NCI-H2171 treated with DMSO at 0.1 percent for 48 hours (cell line): ENCODE measurements around the gene NTN3.
"Not testable (repeated sequence)": the region's sequence is repeated elsewhere in the genome, so short reads cannot be mapped to it uniquely, and the experiment has no call there.

ENCODE experiments used
- DNase-seq: peaks from one replicate; lab custom pipeline; 2025; lab: John Stamatoyannopoulos, UW

NTN3 gene

DNA sequence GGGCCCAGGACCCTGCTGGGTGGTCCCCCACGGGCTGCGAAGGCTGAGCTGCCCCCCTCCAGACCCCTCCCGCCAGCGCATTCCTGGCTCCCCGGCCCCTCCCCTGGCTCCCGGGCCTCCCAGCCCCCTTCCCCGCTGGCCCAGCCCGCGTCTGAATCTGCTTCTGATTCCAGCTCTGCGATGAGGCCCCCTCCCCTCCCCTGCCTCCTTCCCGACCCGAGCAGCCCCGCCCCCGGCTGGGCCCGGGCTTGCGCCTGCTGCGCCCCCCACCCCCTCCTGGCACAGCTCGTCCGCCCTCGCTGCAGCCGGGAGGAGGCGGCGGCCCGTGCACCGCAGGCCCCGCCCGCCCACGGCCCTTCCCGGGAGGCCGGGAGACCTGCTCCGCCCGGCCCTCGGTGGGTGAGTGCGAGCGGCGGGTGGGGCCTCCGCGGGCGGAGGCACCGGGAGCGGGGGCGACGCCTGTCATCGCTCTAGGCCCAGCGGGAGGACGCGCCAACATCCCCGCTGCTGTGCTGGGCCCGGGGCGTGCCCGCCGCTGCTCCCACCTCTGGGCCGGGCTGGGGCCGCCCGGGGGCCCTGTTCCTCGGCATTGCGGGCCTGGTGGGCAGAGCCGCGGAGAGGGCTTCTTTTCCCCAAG is at the start of gene NTN3:
Gene NTN3 (plus strand): TSS at position 282 of the 637 bp plus-strand sequence. CDS start 405 bp downstream, outside the sequence.
- peak; percentile 90 for DNase-seq

GRCh38 chr16:2422123-2422867 is 48.8 kb upstream of the NTN3 start:
- no peak for DNase-seq

- DNase-seq = no peak
These were observed 46.8 kb upstream of the NTN3 start for GRCh38 chr16:2424061-2425007.

GRCh38 chr16:2425008-2425518 is 46.0 kb upstream of the NTN3 start:
- peak; percentile 28 for DNase-seq

GRCh38 chr16:2425825-2426430 is 45.2 kb upstream of the NTN3 start:
- no peak for DNase-seq

DNA sequence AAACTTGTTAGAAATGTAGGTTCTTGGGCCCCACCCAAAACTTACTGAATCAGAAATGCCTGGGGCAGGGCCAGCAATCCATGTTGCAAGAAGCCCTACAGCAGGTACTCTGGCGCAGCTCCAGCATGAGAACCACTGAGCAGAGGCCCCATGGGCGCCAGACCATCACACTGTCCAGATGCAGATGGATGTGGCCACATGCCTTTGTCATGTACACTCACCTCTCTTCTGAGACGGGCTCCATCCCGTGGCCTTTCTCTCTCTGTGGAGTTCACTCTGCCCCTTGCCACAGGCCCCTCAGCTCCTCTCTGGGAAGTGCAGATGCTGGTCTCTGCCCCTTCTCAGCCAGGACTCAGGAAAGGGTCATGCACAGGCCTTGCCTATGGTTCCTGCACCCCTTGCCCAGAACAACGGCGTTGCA is 44.1 kb upstream of the NTN3 start:
- no peak for DNase-seq

GRCh38 chr16:2427526-2427925 is 43.6 kb upstream of the NTN3 start:
- no peak for DNase-seq

GRCh38 chr16:2428051-2428783 is 42.9 kb upstream of the NTN3 start:
- DNase-seq = peak; percentile 14

- DNase-seq = no peak
These were observed 42.4 kb upstream of the NTN3 start for GRCh38 chr16:2428784-2429033.

DNA sequence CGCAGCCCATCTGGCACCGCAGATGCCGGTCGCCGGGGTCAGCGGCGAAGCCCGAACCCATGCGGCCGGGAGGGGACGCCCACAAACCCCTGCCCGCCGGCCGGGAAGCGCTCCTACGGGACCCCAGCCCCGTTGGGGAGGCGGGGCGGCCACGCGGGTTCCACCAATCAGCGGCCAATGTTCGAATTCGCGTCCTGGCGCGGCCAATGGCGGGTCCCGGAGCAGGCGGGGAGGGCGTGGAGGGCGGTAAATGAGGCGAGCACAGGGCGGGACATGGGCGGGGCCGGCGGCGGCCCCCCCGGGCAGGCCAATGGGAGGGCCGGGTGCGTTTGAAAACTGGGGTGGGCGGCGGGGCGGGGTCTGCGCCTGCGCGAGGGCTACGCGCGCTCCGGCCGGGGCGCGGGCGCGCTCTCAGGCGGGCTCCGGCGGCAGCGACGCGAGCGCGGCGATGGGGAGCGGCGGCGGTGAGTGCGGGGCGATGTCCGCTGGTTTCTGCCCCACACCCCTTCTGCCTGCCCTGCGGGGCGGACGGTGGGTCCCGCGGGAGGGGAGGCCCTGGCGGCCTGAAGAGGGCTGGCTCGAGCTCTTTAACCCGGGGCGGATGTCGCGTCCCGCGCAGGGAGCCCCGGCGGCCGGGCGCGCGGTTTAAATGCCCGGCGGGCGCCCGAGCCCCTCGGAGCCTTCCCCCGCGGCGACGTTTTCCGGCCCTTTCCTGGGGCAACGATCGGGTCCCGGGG is 41.9 kb upstream of the NTN3 start, which contains the start of gene CCNF:
Gene CCNF (plus strand): TSS at position 414 of the 737 bp plus-strand sequence. CDS start 35 bp downstream, at position 449.
- DNase-seq = peak; percentile 93

DNA sequence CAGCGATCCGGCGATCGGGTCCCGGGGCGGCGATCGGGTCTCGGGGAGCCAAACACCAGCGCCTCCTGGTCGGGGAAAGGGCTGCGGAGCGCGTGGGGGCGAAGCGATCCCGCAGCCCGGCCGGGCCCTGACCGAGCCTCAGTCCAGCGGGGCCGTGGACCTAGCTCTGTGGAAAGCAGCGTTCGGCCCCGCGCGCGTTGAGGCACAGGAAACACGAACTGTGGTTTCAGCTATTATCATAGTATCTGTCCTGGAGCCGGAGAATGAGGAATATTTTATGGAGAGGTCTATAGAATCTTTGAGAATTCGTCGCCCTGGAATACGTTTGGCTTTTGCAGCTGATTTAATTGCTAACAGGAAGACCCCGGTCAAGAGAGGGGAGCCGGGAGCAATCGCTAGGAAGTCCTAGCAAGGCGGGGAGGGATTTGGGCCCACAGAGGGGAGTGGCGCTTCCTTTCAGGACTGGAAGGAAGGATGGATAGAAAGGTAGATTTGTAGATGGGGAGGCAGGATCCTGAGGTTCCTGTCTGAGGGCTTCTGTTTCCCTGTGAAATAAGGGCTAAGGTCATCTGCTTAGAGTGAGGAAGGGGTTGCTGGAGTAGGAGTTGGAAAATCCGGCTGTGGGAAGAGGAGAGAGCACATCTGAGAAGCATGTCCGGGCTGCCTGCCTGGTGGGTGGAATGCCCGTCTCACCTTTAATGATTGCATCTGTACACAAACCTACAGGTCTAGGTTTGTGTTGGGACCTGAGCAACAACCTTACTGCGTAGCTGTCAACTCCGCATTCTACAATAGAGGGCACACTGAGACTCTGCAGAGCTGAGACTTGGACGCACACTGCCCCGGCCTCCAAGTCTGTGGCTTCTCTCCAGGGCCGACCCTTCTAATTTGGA is 41.1 kb upstream of the NTN3 start:
- DNase-seq = no peak

DNA sequence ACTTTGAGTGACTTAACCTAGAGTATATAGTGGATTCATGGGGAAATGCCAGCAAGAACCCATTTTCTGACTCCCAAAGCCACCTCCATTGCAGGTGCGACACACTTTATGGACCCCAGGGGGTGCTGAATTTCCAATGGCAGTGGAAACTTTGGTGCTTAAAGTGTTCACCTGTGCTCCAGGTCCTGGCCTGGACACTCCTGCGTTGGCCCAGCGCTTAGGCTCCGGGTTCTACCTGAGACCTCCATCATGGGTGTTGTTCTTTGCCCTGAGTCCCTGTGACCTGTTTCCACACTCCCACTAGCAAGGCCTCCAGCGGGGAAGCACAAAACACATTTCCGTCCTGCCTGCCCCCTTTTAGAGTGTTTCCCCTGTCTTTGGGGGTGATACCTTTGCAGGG is 38.8 kb upstream of the NTN3 start:
- no peak for DNase-seq

DNA sequence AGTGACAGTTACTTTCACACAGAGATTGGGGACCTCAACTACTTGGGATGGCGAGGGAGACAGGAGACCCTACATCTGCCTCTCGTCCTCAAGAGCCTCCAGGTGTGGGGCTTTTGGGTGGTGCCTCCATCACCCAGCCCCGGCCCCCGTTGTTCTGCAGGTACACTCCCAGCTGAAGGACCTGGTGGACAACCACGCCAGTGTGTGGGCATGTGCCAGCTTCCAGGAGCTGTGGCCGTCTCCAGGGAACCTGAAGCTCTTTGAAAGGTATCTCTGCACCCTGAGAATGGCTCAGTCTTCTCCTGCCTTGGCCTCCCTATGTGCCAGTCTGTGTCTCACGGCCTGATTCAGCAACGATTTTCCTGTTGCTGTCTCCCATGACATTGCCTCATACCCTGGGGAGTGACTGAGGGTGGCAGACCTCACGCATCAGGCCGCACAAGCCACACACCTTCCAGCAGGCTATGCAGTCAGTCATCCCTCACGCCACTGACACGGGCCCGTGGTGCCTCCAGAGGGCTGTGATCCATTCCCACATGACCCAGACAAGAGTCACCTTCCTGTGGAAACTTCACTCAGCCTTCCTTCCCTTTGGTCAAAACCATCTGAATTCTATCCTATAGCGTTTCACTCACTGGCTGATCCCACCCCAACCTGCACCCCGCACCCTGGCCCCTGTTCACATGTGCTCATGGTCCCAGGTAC is 38.1 kb upstream of the NTN3 start:
- no peak for DNase-seq

GRCh38 chr16:2435236-2435635 is 35.9 kb upstream of the NTN3 start:
- DNase-seq = not testable (repeated sequence)

GRCh38 chr16:2436110-2436509 is 35.0 kb upstream of the NTN3 start:
- DNase-seq = no peak

GRCh38 chr16:2437032-2437790 is 33.9 kb upstream of the NTN3 start:
- DNase-seq = no peak

- DNase-seq = no peak
These were observed 33.0 kb upstream of the NTN3 start for GRCh38 chr16:2438121-2438520.

DNA sequence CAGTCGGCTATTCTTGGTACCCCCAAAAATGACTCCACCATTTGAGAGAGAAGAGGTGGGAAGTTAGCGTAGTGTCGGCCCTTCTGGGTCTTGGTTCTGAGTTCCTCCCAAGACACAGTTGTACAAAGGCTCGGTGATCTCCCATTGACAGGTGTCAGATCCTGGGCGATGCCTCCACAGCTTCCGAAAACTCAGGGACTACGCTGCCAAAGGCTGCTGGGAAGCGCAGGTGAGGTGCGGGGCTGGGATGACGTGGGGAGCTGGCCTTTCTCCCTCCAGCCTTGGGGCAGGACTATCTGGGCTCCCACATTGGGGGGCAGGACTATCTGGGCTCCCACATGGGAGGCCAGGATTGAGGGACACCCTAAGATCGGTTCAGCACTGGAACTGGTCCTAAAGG is 31.5 kb upstream of the NTN3 start:
- no peak for DNase-seq
